DMS 273 treated with DMSO at 0.1 percent for 48 hours (cell line): Measurements from ENCODE around the gene RAD23B.

Experiments used
- DNase-seq: peaks from one replicate; lab custom pipeline; 2025; lab: John Stamatoyannopoulos, UW

RAD23B gene

GRCh38 chr9:107268560-107268959 is 14.5 kb upstream of the RAD23B start:
- no peak for DNase-seq

- no peak for DNase-seq
Observed at GRCh38 chr9:107269254-107269653, 13.8 kb upstream of the RAD23B start.

- DNase-seq, result no peak
Observed at GRCh38 chr9:107269681-107270080, 13.4 kb upstream of the RAD23B start.

GRCh38 chr9:107270082-107270481 is 13.0 kb upstream of the RAD23B start:
- no peak for DNase-seq

- no peak for DNase-seq
Observed at GRCh38 chr9:107270580-107270979, 12.5 kb upstream of the RAD23B start.

- DNase-seq, result no peak
Observed at GRCh38 chr9:107273634-107274033, 9.4 kb upstream of the RAD23B start.

- DNase-seq, result no peak
Observed at GRCh38 chr9:107274096-107274495, 9.0 kb upstream of the RAD23B start.

GRCh38 chr9:107274953-107275422 is 8.1 kb upstream of the RAD23B start:
- no peak for DNase-seq

GRCh38 chr9:107275530-107275929 is 7.5 kb upstream of the RAD23B start:
- no peak for DNase-seq

- DNase-seq, result no peak
Observed at GRCh38 chr9:107276966-107277710, 5.9 kb upstream of the RAD23B start.

- DNase-seq, result no peak
Observed at GRCh38 chr9:107277801-107278200, 5.3 kb upstream of the RAD23B start.

- DNase-seq, result no peak
Observed at GRCh38 chr9:107279086-107279485, 4.0 kb upstream of the RAD23B start.

GRCh38 chr9:107280543-107280942 is 2.5 kb upstream of the RAD23B start:
- DNase-seq, result no peak

- DNase-seq, result no peak
Observed at GRCh38 chr9:107281184-107281583, 1.9 kb upstream of the RAD23B start.

- no peak for DNase-seq
Observed at GRCh38 chr9:107281922-107282667, 984 bp upstream of the RAD23B start.

GRCh38 chr9:107283623-107284616 is 841 bp downstream of the RAD23B start:
- peak; percentile 62 for DNase-seq

- DNase-seq, result no peak
Observed at GRCh38 chr9:107284636-107285035, 1.6 kb downstream of the RAD23B start.

- DNase-seq, result no peak
Observed at GRCh38 chr9:107285286-107285685, 2.2 kb downstream of the RAD23B start.

GRCh38 chr9:107286057-107286456 is 3.0 kb downstream of the RAD23B start:
- DNase-seq, result no peak

- DNase-seq, result no peak
Observed at GRCh38 chr9:107288701-107289100, 5.6 kb downstream of the RAD23B start.

GRCh38 chr9:107290619-107291018 is 7.5 kb downstream of the RAD23B start:
- no peak for DNase-seq
